Ascending aorta (tissue), 2 donors: ENCODE measurements around the gene GGA2. TPM values are rescaled to one million over a fixed set of nuclear protein-coding genes. Genes with fewer than 3 reads are reported as not detected.

Experiments
- DNase-seq, 2 donors: peaks; one replicate each; pipeline ENCODE4 v3.0.0-alpha.2; 2019; ENCODE audit warnings: low spot score in 2 of 2
- H3K27ac ChIP-seq, 2 donors: fragments of 200-600 bp; sonication (generic); one replicate each; pipeline ENCODE4 v1.5.1; 2016 to 2017; ENCODE audit warnings: mild to moderate bottlenecking in 1 of 2
- H3K27me3 ChIP-seq: fragments of 200-600 bp; sonication (generic); one replicate; pipeline ENCODE4 v1.5.1; 2017
- H3K36me3 ChIP-seq, 2 donors: fragments of 200-600 bp; sonication (generic); one replicate each; pipeline ENCODE4 v1.5.1; 2016
- H3K4me1 ChIP-seq, 2 donors: fragments of 200-600 bp; sonication (generic); one replicate each; pipeline ENCODE4 v1.5.1; 2016 to 2017; ENCODE audit warnings: mild to moderate bottlenecking in 1 of 2
- H3K4me3 ChIP-seq, 2 donors: fragments of 200-600 bp; sonication (generic); one replicate each; pipeline ENCODE4 v1.5.1; 2016 to 2017; ENCODE audit warnings: mild to moderate bottlenecking in 1 of 2
- H3K9me3 ChIP-seq, 2 donors: fragments of 200-600 bp; sonication (generic); one replicate each; pipeline ENCODE4 v1.5.1; 2016
- intact Hi-C: fragments of 100-400 bp; cut with DNase I; formaldehyde crosslinking; loops from one replicate; pipeline ENCODE4 v1.15.1; 2023
- total RNA-seq: library from RNA; depleted of rRNA; stranded (reverse); fragments of >200 nt; gene quantifications from one replicate; pipeline ENCODE4 v1.1.0, GENCODE V29; 2016
- TF ChIP-seq, protein P1 (sequence below), 3 experiments: fragments of 200-600 bp in 2 of 3; fragments of 450-650 bp in 1 of 3; sonication (generic) in 2 of 3; IDR thresholded peaks; one replicate each; pipeline ENCODE4 v1.5.1; 2016 to 2019; ENCODE audit warnings: antibody characterized with exemption in 3 of 3, mild to moderate bottlenecking in 1 of 3, moderate library complexity in 1 of 3

Gene GGA2
- total RNA-seq, 1 donor from 2014 or later: 10.7 TPM

DNA sequence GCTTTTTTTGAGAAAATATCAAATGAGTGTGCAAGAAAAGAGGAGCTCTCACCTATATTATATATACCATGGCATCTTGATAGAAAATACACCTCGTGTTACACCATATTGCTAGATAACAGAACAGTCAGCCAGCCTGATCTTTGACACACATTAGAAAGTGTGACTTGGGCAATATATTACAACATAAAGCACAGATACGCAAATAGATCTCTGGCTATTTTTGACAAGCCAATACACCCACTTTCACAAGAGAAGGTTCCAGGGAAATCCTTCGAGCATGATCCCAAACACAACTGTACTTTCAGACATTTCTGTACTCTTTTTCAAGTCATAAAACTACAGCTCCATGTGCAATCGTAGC, 9.4 kb downstream of the GGA2 start:
- Histone ChIP-seq H3K27ac (no peak overlapping the region), H3K4me1 (peaks cover 6 to 13% of the 10 kb centered on the region in 2 donors)

DNA sequence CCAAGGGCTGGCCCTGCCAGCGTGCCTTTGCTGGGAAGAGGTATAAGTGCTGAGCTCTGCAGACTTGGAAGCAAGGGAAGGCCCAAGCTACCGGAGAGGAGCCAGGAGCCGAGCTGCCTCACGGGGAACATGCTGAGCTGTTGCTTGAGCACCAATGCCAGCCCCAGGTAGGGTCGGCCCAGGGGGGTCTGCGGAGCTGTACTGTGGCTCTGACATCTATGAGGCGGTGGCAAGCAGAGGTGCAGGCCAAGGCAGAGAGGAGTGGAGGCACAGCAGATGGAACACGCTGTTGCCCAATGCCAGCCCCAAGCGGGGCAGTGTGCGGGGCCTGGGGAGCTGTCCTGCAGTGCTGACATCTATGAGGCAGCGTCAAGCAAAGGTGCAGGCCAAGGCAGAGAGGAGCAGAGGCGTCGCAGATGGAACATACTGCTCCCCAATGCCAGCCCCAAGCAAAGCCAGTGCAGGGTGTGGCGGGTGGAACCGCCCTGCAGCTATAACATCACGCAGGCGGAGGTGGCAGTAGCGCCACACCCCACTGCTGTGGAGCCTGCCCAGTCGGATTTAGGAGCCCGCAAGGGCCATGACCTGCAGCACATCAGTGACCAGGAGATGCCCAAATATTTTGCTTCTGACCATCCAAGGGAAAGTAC, 10.0 kb downstream of the GGA2 start:
- TF ChIP-seq, protein P1, sequence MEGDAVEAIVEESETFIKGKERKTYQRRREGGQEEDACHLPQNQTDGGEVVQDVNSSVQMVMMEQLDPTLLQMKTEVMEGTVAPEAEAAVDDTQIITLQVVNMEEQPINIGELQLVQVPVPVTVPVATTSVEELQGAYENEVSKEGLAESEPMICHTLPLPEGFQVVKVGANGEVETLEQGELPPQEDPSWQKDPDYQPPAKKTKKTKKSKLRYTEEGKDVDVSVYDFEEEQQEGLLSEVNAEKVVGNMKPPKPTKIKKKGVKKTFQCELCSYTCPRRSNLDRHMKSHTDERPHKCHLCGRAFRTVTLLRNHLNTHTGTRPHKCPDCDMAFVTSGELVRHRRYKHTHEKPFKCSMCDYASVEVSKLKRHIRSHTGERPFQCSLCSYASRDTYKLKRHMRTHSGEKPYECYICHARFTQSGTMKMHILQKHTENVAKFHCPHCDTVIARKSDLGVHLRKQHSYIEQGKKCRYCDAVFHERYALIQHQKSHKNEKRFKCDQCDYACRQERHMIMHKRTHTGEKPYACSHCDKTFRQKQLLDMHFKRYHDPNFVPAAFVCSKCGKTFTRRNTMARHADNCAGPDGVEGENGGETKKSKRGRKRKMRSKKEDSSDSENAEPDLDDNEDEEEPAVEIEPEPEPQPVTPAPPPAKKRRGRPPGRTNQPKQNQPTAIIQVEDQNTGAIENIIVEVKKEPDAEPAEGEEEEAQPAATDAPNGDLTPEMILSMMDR (IDR thresholded peaks at IDR 0.05): no peak
- Histone ChIP-seq H3K27ac (no peak overlapping the region), H3K4me3 (no peak overlapping the region), H3K9me3 (no peaks in the 10 kb centered on the region), H3K4me1 (peaks cover 6 to 13% of the 10 kb centered on the region in 2 donors), H3K27me3 (no peaks in the 10 kb centered on the region), H3K36me3 (peaks cover 3 to 6% of the 10 kb centered on the region in 2 donors)
- intact Hi-C loops: no loop called here
- DNase-seq: no peak

More for the DNA sequence above, 9.4 kb downstream of the GGA2 start:
- H3K27me3 ChIP-seq: no peaks in the 10 kb centered on the region
- no peaks in the 10 kb centered on the region for H3K9me3 ChIP-seq
- no peak for DNase-seq
- no peak overlapping the region for H3K4me3 ChIP-seq
- TF ChIP-seq, protein P1 (IDR thresholded peaks at IDR 0.05): no peak
- peaks cover 0 to under 1% of the 10 kb centered on the region in 2 donors for H3K36me3 ChIP-seq
- intact Hi-C loops: no loop called here

DNA sequence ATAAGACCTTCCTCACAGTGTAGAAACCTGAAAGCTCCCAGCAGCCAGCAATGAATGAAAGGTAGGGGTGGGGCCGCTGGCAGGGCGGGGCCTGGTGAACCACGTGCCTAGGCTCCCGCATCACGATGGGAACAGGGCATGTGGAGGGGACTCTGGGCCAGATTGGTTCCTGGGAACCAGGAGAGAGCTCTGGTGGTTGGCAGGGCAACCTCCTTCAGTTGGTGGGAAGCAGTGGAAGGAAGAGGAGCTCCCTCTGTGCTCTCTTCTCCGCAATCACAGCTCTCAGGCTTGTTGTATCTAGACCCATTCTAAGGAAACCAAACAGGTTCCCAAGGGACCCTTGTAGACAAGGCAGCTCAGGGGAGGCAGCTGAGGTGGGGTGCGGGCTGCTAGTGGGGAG, 10.5 kb downstream of the GGA2 start:
- TF ChIP-seq, protein P1 (IDR thresholded peaks at IDR 0.05): no peak
- Histone ChIP-seq H3K36me3 (peaks cover 8 to 11% of the 10 kb centered on the region in 2 donors), H3K4me1 (peaks cover 5 to 8% of the 10 kb centered on the region in 2 donors), H3K4me3 (no peak overlapping the region), H3K9me3 (no peaks in the 10 kb centered on the region), H3K27me3 (no peaks in the 10 kb centered on the region), H3K27ac (no peak overlapping the region)
- intact Hi-C loops: no loop called here
- no peak for DNase-seq

DNA sequence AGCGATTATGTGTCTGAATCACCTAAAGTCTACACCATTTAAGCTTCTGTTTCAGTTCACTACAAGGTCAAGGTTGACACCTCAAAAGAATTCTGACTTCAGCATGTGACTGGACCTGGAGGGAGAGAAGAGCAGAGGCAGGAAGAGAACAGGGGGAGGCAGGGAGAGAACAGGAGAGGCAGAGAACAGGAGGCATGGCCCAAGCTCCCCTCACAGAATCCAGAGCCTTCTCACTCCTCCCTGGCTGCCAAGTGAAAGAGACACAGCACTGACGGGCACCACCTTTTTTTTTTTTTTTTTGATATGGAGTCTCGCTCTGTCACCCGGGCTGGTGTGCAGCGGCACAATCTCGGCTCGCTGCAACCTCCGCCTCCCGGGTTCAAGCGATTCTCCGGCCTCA, 11.4 kb downstream of the GGA2 start:
- Histone ChIP-seq H3K36me3 (peaks cover 18 to 21% of the 10 kb centered on the region in 2 donors), H3K27ac (no peak overlapping the region), H3K4me1 (no peaks in the 10 kb centered on the region), H3K27me3 (no peaks in the 10 kb centered on the region), H3K4me3 (no peak overlapping the region), H3K9me3 (no peaks in the 10 kb centered on the region)
- TF ChIP-seq, protein P1 (IDR thresholded peaks at IDR 0.05): no peak
- no peak for DNase-seq
- intact Hi-C loops: no loop called here

DNA sequence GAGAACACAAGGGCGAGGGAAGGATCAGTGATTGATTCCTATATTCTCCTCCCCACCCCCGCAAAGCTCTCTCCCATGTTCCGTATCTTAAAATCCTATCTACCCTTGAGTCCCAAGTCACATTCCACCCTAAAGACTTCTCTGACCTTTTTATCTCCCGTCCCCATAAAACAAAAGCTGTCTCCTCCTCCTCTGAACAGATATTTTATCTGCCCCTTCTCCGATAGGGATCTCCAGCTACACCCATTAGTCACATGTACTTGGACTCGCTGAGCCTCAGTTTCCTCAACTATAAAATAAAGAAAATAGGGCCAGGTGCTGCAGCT, 12.8 kb downstream of the GGA2 start:
- TF ChIP-seq, protein P1 (IDR thresholded peaks at IDR 0.05): no peak
- intact Hi-C loops: no loop called here
- H3K4me3 ChIP-seq: no peak overlapping the region
- peak overlapping the region in 1 of 2 donors; percentile 36 for H3K27ac ChIP-seq
- no peaks in the 10 kb centered on the region for H3K4me1 ChIP-seq
- H3K27me3 ChIP-seq: no peaks in the 10 kb centered on the region
- H3K36me3 ChIP-seq: peaks cover 30 to 34% of the 10 kb centered on the region in 2 donors
- DNase-seq: no peak
- no peaks in the 10 kb centered on the region for H3K9me3 ChIP-seq
